PC-3 (cell line): ENCODE measurements around the gene ATP1A4. TPM values are rescaled to one million over a fixed set of nuclear protein-coding genes. Genes with fewer than 3 reads are reported as not detected.

Experiments used
- ATAC-seq: fragments of 200-7000 bp; cut with Tn5 transposase; 2 replicates; pipeline ENCODE4 v1.9.1; 2020; ENCODE audit warnings: mild to moderate bottlenecking, moderate library complexity
- BruUV-seq: library from RNA; stranded (reverse); fragments of 400-500 nt; replicated peaks from 2 replicates; lab custom pipeline; 2021; lab: Mats Ljungman, UMichigan
- CTCF ChIA-PET: fragments of 300-600 bp; sonication (Branson Sonifier 250); formaldehyde crosslinking; loops from one replicate; lab custom pipeline; 2022; ENCODE audit warnings: antibody characterized with exemption; lab: Charles Lee
- POLR2A ChIA-PET: fragments of 300-600 bp; sonication (Branson Sonifier 250); formaldehyde crosslinking; loops from one replicate; lab custom pipeline; 2022; ENCODE audit warnings: antibody characterized with exemption; ENCODE audit not compliant: unreplicated experiment; lab: Charles Lee
- DNase-seq: peaks from one replicate; pipeline ENCODE4 v3.0.0-alpha.2; 2015
- H2AFZ ChIP-seq: fragments of 300-600 bp; sonication (generic); 2 replicates; pipeline ENCODE4 v1.6.0; 2016; ENCODE audit warnings: antibody characterized with exemption, low read length
- H3F3A ChIP-seq: fragments of 300-600 bp; sonication (generic); one replicate; pipeline ENCODE4 v1.6.0; 2017; ENCODE audit warnings: antibody characterized with exemption, low read length, control low read depth, mild to moderate bottlenecking; ENCODE audit not compliant: unreplicated experiment
- H3K27ac ChIP-seq: fragments of 300-600 bp; sonication (generic); 2 replicates; pipeline ENCODE4 v1.5.1; 2016; ENCODE audit warnings: mild to moderate bottlenecking, low read length
- H3K27me3 ChIP-seq: fragments of 300-600 bp; sonication (generic); 2 replicates; pipeline ENCODE4 v1.6.1; 2016; ENCODE audit warnings: low read length, mixed read lengths
- H3K36me3 ChIP-seq: fragments of 300-600 bp; sonication (generic); 2 replicates; pipeline ENCODE4 v1.6.1; 2016; ENCODE audit warnings: low read depth, mixed run types, low read length, mixed read lengths
- H3K4me1 ChIP-seq: fragments of 300-600 bp; sonication (generic); 2 replicates; pipeline ENCODE4 v1.5.1; 2016; ENCODE audit warnings: low read length; ENCODE audit not compliant: insufficient read depth
- H3K4me2 ChIP-seq: fragments of 300-600 bp; sonication (generic); 2 replicates; pipeline ENCODE4 v1.6.0; 2016; ENCODE audit warnings: low read length
- H3K4me3 ChIP-seq: fragments of 300-600 bp; sonication (generic); 2 replicates; pipeline ENCODE4 v1.5.1; 2016; ENCODE audit warnings: mild to moderate bottlenecking, low read length, mixed read lengths
- H3K79me2 ChIP-seq: fragments of 300-600 bp; sonication (generic); 2 replicates; pipeline ENCODE4 v1.6.1; 2017; ENCODE audit warnings: low read length, mixed read lengths
- H3K9ac ChIP-seq: fragments of 300-600 bp; sonication (generic); 2 replicates; pipeline ENCODE4 v1.6.0; 2016; ENCODE audit warnings: mild to moderate bottlenecking, low read length
- H3K9me2 ChIP-seq: fragments of 300-600 bp; sonication (generic); replicated peaks from 2 replicates; pipeline ENCODE4 v1.6.1; 2016; ENCODE audit warnings: mixed run types, low read length, mixed read lengths
- H3K9me3 ChIP-seq: fragments of 300-600 bp; sonication (generic); 2 replicates; pipeline ENCODE4 v1.6.1; 2016; ENCODE audit warnings: low read length, mixed read lengths
- H4K20me1 ChIP-seq: fragments of 300-600 bp; sonication (generic); 2 replicates; pipeline ENCODE4 v1.6.1; 2016; ENCODE audit warnings: low read length, mixed read lengths
- EZH2 ChIP-seq: fragments of 300-600 bp; sonication (generic); IDR thresholded peaks from one replicate; pipeline ENCODE4 v1.6.1; 2017; ENCODE audit warnings: antibody characterized with exemption, mild to moderate bottlenecking, low read length; ENCODE audit not compliant: unreplicated experiment
- EZH2phosphoT487 ChIP-seq: fragments of 300-600 bp; sonication (generic); IDR thresholded peaks from 2 replicates; pipeline ENCODE4 v1.6.1; 2018; ENCODE audit warnings: mild to moderate bottlenecking, antibody characterized with exemption, low read length, borderline replicate concordance
- intact Hi-C: fragments of 100-400 bp; cut with micrococcal nuclease; formaldehyde crosslinking; loops from 2 replicates; pipeline ENCODE4 v1.9.0; 2023
- total RNA-seq: library from RNA; depleted of rRNA; stranded (reverse); fragments of >200 nt; gene quantifications from 2 replicates; pipeline ENCODE4 v1.2.3, GENCODE V29; 2014
- TF ChIP-seq, protein P1 (sequence below): fragments of 300-600 bp; sonication (generic); conservative IDR thresholded peaks from 2 replicates; pipeline ENCODE4 v1.5.1; 2017; ENCODE audit warnings: antibody characterized with exemption, low read depth, mild to moderate bottlenecking, low read length

ATP1A4 gene
- total RNA-seq, 1 experiment from 2014 or later: 0.04 TPM

DNA sequence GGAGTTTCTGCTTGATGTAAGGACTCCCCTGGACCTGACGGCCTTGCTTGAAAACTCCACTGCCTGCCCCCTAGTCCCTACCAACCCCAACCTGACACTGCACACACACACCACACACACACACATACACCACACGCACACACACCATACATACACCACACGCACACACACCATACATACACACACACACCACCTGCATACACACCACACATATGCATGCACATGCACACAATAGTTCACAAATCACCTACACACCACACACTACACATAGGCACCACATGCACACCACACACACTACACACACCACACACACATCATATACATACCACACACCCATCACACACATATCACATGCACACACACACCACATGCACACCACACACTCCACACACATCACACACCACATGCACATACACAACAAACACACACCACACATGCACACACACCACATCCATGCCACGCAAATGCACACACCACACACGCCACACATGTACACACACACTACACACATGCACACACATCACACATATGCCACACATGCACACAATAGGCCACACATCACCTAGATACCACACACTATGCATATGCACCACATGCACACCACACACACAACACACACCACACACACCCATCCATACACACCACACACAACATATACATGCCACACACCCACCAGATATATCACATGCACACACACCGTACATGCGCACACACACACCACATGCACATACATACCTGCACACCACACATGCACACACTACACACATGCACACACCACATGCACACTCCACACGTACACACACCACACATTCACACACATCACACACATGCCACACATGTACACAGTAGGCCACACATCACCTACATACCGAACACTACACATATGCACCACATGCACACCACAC lies 42.7 kb downstream of the ATP1A4 start:
- Histone ChIP-seq H3K27ac (no peak overlapping the region), H3K9me2 (no peaks in the 10 kb centered on the region), H3K36me3 (no peaks in the 10 kb centered on the region), H3F3A (no peaks in the 10 kb centered on the region), H3K4me1 (peaks cover 9% of the 10 kb centered on the region; the same call in 1 of the 2 replicates), H3K79me2 (no peaks in the 10 kb centered on the region), H3K4me2 (no peak overlapping the region), H4K20me1 (no peaks in the 10 kb centered on the region), H2AFZ (no peak overlapping the region), H3K9ac (no peak overlapping the region), H3K4me3 (no peak overlapping the region), H3K27me3 (no peaks in the 10 kb centered on the region), H3K9me3 (no peaks in the 10 kb centered on the region)
- ATAC-seq: no peak
- ChIA-PET CTCF (interaction anchor here (0.5 to 2.1 kb wide), 21 partner anchors 9 to 182 kb away, joined by 3 to 99 read pairs (median 4); partner anchors contain the start of gene IGSF8), POLR2A (interaction anchor here (0.5 kb wide), 1 partner anchor 1032 kb away, joined by 7 read pairs; the partner anchor contains the start of gene TOMM40L)
- intact Hi-C loops: loop anchor here (1.0 to 2.0 kb wide), 6 partner anchors 25 to 97 kb away; partner anchors contain the start of gene PEX19
- TF ChIP-seq EZH2: no peak
- TF ChIP-seq, protein P1, sequence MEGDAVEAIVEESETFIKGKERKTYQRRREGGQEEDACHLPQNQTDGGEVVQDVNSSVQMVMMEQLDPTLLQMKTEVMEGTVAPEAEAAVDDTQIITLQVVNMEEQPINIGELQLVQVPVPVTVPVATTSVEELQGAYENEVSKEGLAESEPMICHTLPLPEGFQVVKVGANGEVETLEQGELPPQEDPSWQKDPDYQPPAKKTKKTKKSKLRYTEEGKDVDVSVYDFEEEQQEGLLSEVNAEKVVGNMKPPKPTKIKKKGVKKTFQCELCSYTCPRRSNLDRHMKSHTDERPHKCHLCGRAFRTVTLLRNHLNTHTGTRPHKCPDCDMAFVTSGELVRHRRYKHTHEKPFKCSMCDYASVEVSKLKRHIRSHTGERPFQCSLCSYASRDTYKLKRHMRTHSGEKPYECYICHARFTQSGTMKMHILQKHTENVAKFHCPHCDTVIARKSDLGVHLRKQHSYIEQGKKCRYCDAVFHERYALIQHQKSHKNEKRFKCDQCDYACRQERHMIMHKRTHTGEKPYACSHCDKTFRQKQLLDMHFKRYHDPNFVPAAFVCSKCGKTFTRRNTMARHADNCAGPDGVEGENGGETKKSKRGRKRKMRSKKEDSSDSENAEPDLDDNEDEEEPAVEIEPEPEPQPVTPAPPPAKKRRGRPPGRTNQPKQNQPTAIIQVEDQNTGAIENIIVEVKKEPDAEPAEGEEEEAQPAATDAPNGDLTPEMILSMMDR: no peak
- no peak for TF ChIP-seq EZH2phosphoT487
- no TSS peak for BruUV-seq
- no peak for DNase-seq

DNA sequence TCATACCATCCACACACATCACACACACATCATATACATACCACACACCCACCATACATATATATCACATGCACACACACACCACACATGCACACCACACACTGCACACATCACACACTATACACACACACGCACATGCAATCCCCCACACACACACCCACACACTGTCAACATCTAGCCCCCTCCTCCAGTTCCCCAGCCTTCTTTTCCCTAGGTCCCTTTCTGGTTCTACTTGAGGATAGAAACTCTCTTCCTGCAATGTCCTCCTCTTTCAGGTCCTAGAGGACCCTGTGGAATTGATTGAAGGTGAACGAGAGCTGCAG lies 43.3 kb downstream of the ATP1A4 start:
- Histone ChIP-seq H2AFZ (no peak overlapping the region), H3K4me2 (no peak overlapping the region), H3K27ac (no peak overlapping the region), H4K20me1 (no peaks in the 10 kb centered on the region), H3F3A (no peaks in the 10 kb centered on the region), H3K4me1 (peaks cover 9% of the 10 kb centered on the region; the same call in 1 of the 2 replicates), H3K27me3 (no peaks in the 10 kb centered on the region), H3K9me3 (no peaks in the 10 kb centered on the region), H3K36me3 (no peaks in the 10 kb centered on the region), H3K9me2 (no peaks in the 10 kb centered on the region), H3K79me2 (no peaks in the 10 kb centered on the region), H3K4me3 (no peak overlapping the region), H3K9ac (no peak overlapping the region)
- intact Hi-C loops: no loop called here
- BruUV-seq: no TSS peak
- ATAC-seq (no peak), DNase-seq (no peak)
- ChIA-PET POLR2A (no interaction called here), CTCF (no interaction called here)
- TF ChIP-seq EZH2: no peak
- TF ChIP-seq EZH2phosphoT487: no peak
- TF ChIP-seq, protein P1: no peak
